Stimulated activated CD8-positive, alpha-beta memory T cell treated with anti-CD3 and anti-CD28 coated beads, Interleukin-7, amount 100 ng/mL, for 48 hours (primary cell): ENCODE measurements around the gene ZNF300.
"Not testable (repeated sequence)": the region's sequence is repeated elsewhere in the genome, so short reads cannot be mapped to it uniquely, and the experiment has no call there.

Experiments
- DNase-seq, 2 donors: peaks; one replicate each; pipeline ENCODE4 v3.0.0-alpha.2; 2020; ENCODE audit warnings: low read depth in 1 of 2; ENCODE audit errors: extremely low read depth in 1 of 2

ZNF300 gene

DNA sequence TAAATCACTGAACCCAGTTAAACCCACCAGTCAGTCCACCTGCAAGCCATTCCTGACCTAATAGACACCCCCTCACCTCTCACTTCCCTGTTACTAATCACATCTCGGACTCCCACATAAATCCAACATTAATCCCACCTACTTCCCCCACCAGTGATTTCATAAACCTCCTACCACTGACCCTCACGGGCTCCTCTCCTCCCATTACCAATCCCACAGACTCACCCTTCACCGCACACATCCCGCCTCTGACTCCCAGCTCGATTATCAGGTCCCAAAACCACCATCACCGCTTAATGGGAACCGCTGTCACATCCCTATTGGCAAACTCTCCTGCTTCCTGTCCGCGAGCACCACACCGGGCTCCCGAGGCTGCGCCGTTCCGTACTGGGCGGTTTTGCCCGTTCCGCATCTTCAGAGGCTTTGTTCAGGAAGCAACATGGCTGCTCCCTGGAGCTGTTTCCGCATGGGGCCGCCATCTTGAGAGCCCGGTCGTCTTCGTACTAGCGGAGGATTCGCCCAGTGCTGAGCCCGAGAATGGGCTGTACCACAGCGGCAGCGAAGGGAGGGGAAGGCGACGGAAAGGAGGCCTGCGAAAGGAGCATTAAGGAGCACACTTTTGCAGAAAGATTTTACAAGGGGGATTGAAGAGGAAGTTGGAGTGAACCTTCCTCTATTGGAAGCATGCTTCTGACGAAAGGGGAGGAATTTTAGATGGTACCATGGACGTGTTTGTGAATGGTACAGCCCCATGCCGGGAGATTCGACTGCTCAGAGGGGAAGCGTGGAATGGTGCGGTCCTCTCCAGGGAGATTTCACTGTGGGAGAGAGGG is at the start of gene ZNF300:
ZNF300 (minus strand) TSS at position 502 of the 833 bp plus-strand sequence. CDS start 1,825 bp downstream, outside the sequence.
- DNase-seq, result peak; percentile 26

DNA sequence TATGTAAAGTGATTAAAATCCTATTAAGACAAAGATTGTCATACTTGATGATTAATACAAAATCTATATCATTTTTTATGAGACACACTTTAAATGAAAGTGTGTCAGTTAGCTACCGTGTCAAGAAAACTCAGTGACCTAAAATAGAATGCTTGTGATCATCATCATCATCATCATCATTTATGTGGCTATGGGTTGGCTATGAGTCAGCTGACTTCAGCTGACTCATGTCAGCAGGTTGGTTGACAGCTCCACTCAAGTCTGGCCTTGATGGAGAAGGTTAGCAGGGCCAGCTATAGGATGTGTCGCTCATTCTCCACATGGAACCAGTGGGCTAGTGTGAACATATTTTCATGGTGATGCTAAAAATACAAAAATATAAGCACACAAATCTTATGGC is 43.8 kb upstream of the ZNF300 start:
- no peak for DNase-seq

DNA sequence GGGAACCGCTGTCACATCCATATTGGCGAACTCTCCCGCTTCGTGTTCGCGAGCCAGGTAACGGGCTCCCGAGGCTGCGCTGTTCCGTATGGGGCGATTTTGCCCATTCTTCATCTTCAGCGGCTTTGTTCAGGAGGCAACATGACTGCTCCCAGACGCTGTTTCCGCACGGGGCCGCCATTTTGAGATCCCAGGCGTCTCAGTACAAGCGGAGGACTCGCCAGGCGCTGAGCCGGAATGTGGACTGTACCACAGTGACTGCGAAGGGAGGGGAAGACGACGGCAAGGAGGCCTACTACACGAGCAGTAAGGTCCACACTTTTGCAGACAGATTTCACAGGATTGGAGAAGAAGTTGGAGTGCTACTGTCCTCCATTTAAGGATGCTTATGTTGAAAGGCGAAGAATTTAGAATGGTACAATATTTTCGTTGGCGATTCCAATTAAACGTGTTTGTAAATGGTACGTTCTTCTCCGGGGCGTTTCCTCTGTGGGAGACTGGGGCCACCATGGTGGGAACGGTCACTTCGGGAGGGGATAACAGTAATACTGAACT is 41.6 kb upstream of the ZNF300 start:
- DNase-seq, result no peak

GRCh38 chr5:150945947-150946346 is 41.2 kb upstream of the ZNF300 start:
- DNase-seq, result no peak

DNA sequence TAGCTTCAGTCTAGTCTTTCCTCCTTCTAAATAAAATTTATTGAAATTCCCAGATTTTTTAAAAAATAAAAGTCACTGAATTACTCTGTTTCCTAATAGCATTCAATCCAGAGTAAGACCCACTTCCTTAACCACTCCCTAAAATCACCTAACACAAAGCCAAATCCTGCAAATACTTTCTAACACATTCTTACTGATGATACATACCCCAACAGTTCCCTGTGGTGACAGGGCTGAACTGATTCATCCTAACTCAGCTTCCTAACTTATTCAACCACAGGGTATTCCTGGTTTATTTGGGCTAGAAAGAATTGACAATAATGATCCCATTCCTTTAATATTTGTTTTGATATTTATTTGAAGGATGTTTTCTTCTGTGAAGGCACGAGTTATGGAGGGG is 40.7 kb upstream of the ZNF300 start:
- DNase-seq, result no peak

DNA sequence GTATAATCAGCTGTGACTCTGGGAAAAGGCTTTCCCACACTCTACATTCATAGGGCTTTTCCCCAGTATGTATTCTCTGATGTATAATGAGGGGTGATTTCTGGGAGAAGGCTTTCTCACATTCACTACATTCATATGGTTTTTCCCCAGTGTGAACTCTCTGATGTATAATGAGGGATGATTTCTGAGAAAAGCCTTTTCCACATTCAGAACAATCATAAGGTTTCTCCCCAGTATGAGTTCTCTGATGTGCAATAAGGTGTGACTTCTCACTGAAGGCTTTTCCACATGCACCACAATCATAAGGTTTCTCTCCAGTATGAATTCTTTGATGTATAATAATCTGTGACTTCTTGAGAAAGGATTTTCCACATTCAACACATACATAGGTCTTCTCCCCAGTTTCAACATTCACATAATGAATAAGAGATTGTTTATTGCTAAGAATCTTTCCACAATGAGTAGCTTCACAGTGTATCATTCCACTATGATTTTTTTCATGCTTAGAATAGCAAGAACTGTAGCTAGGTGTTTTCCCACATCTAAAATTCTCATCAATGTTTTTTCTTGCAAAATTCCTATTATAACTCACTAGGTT is 26.7 kb upstream of the ZNF300 start:
- DNase-seq, result no peak

DNA sequence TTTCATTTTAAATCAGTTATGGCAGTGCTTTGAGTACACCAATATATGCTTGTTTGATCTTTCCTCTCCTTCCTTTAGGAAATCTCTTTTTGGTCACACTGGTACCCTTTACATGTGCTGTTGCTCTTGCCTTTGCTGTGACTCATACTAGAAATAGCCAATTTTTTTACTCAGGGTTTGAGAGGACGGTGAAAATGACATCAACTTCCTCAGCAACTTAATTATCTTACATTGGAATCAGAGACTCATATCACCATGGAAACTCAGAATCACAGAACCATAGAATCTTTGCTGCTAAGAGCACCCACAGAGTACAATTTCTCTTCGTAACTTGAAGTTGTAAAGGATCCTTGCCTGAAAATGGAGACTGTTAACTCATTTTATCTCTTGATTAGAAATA is 13.8 kb upstream of the ZNF300 start:
- DNase-seq, result no peak

DNA sequence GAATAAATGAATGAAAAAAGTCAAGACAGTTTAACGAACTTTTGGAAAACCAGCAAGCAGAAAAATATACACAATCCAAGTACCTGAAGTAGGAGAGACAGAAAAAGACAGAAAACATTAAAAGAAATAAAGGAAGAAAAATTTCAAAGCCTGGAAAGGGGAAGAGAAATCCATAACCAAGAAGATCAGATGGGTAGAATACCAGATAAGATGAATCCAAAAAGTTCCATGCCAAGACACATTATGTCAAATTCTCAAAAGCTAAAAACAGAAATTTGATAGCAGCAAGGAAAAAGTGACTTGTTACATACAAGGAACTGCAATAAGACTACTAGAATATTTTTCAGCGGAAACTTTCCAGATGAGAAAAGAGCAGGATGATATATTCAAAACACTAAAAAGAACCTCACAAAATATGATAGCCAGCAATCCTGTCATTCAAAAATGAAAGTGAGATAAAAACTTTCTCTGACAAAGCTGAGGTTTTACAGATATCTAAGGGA is 7.6 kb upstream of the ZNF300 start:
- DNase-seq, result no peak

DNA sequence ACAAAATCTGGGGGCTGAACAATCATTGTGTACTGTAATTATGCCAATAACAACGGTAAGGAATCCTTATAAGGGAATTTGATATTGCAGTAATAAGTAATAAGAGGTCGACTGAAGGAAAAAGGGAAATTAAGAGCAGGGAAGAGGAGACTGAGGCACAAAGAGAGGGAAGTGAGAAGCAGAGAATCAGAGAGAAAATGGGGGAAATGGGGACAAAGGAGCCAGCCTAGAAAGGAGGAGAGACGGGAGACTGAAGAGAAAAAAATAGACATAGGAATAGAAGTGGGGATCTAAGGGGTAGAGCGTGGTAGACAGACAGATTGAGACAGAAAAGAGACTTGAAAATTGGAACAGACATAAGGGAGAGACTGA is 518 bp upstream of the ZNF300 start:
- no peak for DNase-seq

DNA sequence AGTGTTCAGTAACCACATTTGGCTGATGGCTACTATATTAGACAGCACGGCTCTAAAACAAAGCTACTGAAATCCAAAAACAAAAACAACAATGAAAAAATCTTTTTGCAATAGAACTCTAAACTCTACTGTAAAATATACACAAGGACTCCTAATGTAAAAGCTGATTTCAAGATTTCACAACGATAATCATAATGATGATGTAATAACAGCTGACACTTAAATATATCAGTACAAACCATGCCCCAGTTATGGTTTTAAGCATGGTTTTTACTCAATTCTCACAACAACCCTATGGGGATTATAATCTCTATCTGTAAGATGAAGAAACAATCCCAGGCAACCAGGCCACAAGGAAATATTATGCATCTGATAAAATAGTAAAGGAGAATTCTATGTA is 3.3 kb downstream of the ZNF300 start:
- DNase-seq, result no peak

DNA sequence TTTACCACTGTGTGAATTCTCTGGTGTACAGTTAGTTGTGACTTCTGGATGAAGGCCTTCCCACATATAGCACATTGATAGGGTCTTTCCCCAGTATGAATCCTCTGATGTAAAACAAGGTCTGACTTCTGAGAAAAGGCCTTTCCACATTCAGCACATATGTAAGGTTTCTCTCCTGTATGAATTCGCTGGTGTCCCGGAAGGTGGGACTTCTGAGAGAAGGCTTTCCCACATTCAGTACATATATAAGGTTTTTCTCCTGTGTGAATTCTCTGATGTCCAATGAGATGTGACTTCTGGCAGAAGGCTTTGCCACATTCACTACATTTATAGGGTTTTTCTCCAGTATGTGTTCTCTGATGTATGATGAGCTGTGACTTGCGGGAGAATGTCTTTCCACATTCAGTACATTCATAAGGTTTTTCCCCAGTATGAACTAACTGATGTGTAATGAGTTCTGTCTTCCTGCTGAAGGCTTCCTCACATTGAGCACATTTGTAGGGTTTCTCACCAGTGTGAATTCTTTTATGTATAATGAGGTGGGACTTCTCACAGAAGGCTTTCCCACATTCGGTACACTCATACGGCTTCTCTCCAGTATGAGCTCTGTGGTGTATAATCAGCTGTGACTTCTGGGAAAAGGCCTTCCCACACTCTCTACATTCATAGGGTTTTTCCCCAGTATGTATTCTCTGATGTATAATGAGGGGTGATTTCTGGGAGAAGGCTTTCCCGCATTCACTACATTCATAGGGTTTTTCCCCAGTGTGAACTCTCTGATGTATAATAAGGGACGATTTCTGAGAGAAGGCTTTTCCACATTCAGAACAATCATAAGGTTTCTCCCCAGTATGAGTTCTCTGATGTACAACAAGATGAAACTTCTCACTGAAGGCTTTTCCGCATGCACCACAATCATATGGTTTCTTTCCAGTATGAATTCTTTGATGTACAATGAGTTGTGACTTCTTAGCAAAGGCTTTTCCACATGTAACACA is 9.1 kb downstream of the ZNF300 start:
- no peak for DNase-seq

- DNase-seq, result no peak
Observed at GRCh38 chr5:150879358-150879757, 25.4 kb downstream of the ZNF300 start.

GRCh38 chr5:150862070-150862469 is 42.7 kb downstream of the ZNF300 start:
- DNase-seq, result no peak

DNA sequence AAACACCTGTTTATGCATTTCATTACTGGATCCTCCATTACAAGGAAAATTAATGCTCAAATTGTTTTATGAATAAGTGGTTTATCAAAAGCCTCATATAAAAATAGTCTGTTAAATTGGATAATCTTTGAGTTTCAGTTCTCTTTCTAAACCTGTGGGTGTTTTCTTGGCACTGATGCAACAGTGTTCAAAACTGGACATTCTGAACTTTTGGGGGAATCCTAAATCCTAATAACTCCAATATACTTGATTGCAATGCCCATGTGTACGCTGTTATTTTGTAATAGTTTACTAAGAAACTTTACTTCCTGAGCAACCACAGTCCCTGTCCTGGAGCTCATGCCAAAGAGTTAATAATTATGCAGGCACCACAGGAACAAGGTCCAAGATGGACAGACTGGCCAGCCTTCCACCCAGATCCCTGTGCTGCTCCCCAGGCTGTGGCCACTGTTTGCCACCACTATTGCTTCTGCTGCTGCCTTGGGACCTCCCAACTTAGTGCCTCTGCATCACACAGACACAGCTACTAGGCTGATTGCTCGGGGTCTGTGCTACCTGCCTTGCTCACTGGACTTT is 44.4 kb downstream of the ZNF300 start:
- no peak for DNase-seq

- DNase-seq, result not testable (repeated sequence)
Observed at GRCh38 chr5:150856700-150857099, 48.1 kb downstream of the ZNF300 start.

- no peak for DNase-seq
Observed at GRCh38 chr5:150853561-150853960, 51.2 kb downstream of the ZNF300 start.

DNA sequence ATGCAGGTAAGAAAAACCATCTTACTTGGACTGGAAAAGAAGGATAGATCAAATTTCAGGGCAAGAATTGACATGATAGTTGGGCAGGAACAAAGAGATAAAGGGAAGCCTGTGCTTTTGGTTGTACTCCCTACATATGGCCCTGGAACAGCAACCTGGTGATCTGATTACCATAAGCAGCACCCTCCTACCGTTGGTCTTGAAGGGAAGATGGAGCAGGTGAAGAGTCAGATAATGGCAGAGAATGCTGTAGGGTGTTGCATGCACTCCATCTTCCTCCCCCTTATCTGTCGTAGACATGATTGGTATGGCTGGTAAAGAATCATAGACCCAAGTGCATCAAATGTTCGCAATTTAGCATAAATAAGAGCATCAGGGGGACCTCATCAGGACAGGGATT is 53.7 kb downstream of the ZNF300 start:
- no peak for DNase-seq

GRCh38 chr5:150848271-150848670 is 56.5 kb downstream of the ZNF300 start:
- DNase-seq, result no peak

- DNase-seq, result no peak
Observed at GRCh38 chr5:150847334-150847695, 57.5 kb downstream of the ZNF300 start.

DNA sequence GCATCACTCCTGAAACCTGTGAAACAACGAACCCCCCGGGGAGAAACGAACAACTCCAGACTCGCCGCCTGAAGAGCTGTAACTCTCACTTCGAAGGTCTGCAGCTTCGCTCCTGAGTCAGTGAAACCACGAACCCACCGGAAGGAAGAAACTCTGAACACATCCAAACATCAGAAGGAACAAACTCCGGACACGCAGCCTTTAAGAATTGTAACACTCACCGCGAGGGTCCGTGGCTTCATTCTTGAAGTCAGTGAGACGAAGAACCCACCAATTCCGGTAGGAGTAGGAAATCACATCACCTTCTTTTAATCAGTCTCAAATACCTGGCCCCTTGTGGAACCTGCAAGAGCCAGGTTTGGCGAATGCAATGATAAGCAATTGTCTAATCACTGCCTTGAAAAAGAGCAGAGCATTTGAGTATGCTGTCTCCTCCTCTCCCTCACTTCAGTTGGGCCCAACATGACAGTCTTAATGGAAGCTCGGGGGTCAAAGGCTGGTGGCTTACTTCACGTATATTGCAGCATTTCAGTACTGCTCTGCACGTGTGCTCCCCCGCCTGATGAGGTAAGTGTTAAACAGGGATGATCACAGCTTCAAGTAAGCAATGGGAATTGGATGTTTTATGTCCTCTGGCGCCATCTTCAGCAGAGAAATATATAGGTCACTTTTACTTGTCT is 58.0 kb downstream of the ZNF300 start:
- peak; percentile 18 to 59 for DNase-seq
